Measurements from ENCODE around the gene CD300A.
"Not testable (repeated sequence)": the region's sequence is repeated elsewhere in the genome, so short reads cannot be mapped to it uniquely, and the experiment has no call there.

The CD300A gene

DNA sequence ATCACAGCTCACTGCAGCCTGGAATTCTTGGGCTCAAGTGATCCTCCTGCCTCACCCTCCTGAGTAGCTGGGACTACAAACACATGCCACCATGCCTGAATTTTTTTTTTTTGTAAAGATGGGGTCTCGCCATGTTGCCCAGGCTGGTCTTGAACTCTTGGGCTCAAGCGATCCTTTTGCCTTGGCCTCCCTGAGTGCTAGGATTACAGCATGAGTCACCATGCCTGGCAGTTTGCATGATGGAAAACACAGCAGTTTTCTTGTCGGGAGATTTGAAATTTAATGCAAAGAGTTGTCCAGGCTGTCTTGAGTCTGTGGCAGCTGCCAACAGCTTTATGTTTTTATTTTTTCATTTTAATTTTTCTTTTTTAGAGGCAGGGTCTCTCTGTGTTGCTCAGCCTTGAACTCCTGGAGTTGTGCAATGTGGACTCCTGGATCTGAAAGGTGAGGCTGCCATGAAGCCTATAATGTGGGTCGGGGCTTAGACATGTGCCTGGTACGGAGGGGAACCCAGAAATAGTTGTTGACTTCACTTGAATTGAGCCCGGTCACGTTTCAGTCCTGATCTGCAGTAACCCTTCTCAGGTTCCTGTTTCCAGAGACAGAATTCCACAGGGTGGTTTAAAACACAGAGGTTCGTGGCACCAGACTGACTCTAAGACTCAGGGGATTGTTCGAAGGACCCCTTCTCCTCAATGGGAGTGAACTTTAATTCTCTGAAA, 18.7 kb downstream of the CD300A start:
- TF ChIP-seq CTCF (IDR thresholded peaks at IDR 0.05; ENCODE audit: low read depth, low read length) = no peak
- TF ChIP-seq EZH2phosphoT487 (IDR thresholded peaks at IDR 0.05; ENCODE audit: low read depth) = no peak
- H3K4me3 ChIP-seq (ENCODE audit: low read length) = no peak overlapping the region
- H3K9ac ChIP-seq (ENCODE audit: low read length) = no peak overlapping the region
- H3K27ac ChIP-seq (ENCODE audit: low read length) = no peak overlapping the region
- H3K27me3 ChIP-seq (ENCODE audit: low read depth, low read length) = peaks cover 26% of the 10 kb centered on the region
- no peak overlapping the region for H2AFZ ChIP-seq (ENCODE audit: low read depth, low read length)
- no peaks in the 10 kb centered on the region for H3K79me2 ChIP-seq (ENCODE audit: low read length)
- H3K9me3 ChIP-seq (ENCODE audit: insufficient read depth, low read length) = no peaks in the 10 kb centered on the region
- H3K36me3 ChIP-seq (replicated peaks; ENCODE audit: low read depth, low read length) = no peaks in the 10 kb centered on the region
- H4K20me1 ChIP-seq (ENCODE audit: insufficient read depth, low read length) = no peaks in the 10 kb centered on the region
- H3K4me2 ChIP-seq (ENCODE audit: low read length) = no peak overlapping the region
- H3K4me1 ChIP-seq (ENCODE audit: low read length) = no peaks in the 10 kb centered on the region

DNA sequence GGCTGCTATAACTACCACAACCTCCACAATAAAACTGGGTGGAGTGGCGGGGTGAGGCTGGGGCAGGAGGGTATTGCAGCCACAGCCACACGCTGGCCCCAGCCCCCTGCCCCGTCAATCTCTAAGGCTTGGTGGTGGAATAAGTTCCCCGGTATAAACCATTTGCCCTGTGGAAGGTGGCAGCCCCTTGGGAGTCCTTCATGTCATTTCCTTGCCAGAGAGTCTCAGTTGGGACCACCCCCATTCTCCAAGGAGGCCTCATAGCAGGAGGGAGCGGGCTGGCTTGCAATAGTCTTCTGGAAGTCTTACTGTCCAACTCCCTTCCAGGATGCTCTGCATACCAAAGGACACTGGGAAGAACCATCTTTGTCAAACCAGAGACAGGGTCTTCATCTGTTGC, 19.4 kb downstream of the CD300A start:
- Histone ChIP-seq H3K27me3 (ENCODE audit: low read depth, low read length) (peaks cover 29% of the 10 kb centered on the region), H3K27ac (ENCODE audit: low read length) (no peak overlapping the region), H3K4me1 (ENCODE audit: low read length) (no peaks in the 10 kb centered on the region), H3K36me3 (replicated peaks; ENCODE audit: low read depth, low read length) (no peaks in the 10 kb centered on the region), H3K9ac (ENCODE audit: low read length) (no peak overlapping the region), H4K20me1 (ENCODE audit: insufficient read depth, low read length) (no peaks in the 10 kb centered on the region), H3K9me3 (ENCODE audit: insufficient read depth, low read length) (no peaks in the 10 kb centered on the region), H2AFZ (ENCODE audit: low read depth, low read length) (no peak overlapping the region), H3K4me2 (ENCODE audit: low read length) (no peak overlapping the region), H3K4me3 (ENCODE audit: low read length) (no peak overlapping the region), H3K79me2 (ENCODE audit: low read length) (no peaks in the 10 kb centered on the region)
- TF ChIP-seq EZH2phosphoT487 (IDR thresholded peaks at IDR 0.05; ENCODE audit: low read depth) (no peak), CTCF (IDR thresholded peaks at IDR 0.05; ENCODE audit: low read depth, low read length) (no peak)

- not testable (repeated sequence) for H2AFZ ChIP-seq (ENCODE audit: low read depth, low read length); H3K9me3 ChIP-seq (ENCODE audit: insufficient read depth, low read length); H3K27ac ChIP-seq (ENCODE audit: low read length); H3K79me2 ChIP-seq (ENCODE audit: low read length); H4K20me1 ChIP-seq (ENCODE audit: insufficient read depth, low read length); H3K9ac ChIP-seq (ENCODE audit: low read length); H3K36me3 ChIP-seq (replicated peaks; ENCODE audit: low read depth, low read length); H3K4me1 ChIP-seq (ENCODE audit: low read length); H3K4me3 ChIP-seq (ENCODE audit: low read length); H3K4me2 ChIP-seq (ENCODE audit: low read length)
- H3K27me3 ChIP-seq (ENCODE audit: low read depth, low read length) = peaks cover 30% of the 10 kb centered on the region
Observed at GRCh38 chr17:74488276-74488675, 21.8 kb downstream of the CD300A start.

DNA sequence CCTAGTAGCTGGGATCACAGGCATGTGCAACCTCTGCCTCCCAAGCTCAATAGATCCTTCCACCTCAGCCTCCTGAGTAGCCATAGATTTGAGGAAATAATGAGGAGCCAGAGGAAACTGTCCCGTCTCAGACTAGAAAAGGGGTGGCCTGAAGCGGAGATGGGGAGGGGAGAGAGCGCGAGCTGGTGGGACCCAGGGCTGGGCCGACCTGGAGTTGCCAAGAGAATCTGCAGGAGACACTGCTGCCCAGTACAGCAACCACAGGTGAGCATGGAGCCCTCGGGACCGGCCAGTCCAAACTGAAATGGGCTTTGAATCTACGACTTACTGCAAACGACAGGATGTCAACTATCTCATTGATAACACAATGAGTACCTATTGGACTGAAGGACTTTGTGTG, 24.3 kb downstream of the CD300A start:
- H3K36me3 ChIP-seq (replicated peaks; ENCODE audit: low read depth, low read length) = no peaks in the 10 kb centered on the region
- no peaks in the 10 kb centered on the region for H3K4me1 ChIP-seq (ENCODE audit: low read length)
- H3K27me3 ChIP-seq (ENCODE audit: low read depth, low read length) = peaks cover 12% of the 10 kb centered on the region
- no peak overlapping the region for H2AFZ ChIP-seq (ENCODE audit: low read depth, low read length)
- no peak overlapping the region for H3K27ac ChIP-seq (ENCODE audit: low read length)
- no peaks in the 10 kb centered on the region for H3K9me3 ChIP-seq (ENCODE audit: insufficient read depth, low read length)
- no peak overlapping the region for H3K4me3 ChIP-seq (ENCODE audit: low read length)
- no peak overlapping the region for H3K4me2 ChIP-seq (ENCODE audit: low read length)
- H4K20me1 ChIP-seq (ENCODE audit: insufficient read depth, low read length) = no peaks in the 10 kb centered on the region
- H3K9ac ChIP-seq (ENCODE audit: low read length) = no peak overlapping the region
- TF ChIP-seq CTCF (IDR thresholded peaks at IDR 0.05; ENCODE audit: low read depth, low read length) (no peak), EZH2phosphoT487 (IDR thresholded peaks at IDR 0.05; ENCODE audit: low read depth) (no peak)
- H3K79me2 ChIP-seq (ENCODE audit: low read length) = no peaks in the 10 kb centered on the region
